Uterus (tissue), 2 donors: ENCODE measurements around the gene DAB2IP.

Experiments
- CTCF ChIP-seq, 4 experiments: fragments of 200-600 bp in 2 of 4; fragments of 450-650 bp in 2 of 4; sonication (generic) in 2 of 4; IDR thresholded peaks; one replicate each; pipeline ENCODE4 v1.5.1; 2016 to 2019; ENCODE audit warnings: antibody characterized with exemption in 4 of 4, mild to moderate bottlenecking in 2 of 4, moderate library complexity in 1 of 4
- POLR2A ChIP-seq, 2 donors: fragments of 450-650 bp; IDR thresholded peaks; one replicate each; pipeline ENCODE4 v1.6.1; 2016; ENCODE audit warnings: antibody characterized with exemption in 2 of 2, mild to moderate bottlenecking in 1 of 2, moderate library complexity in 1 of 2

- TF ChIP-seq POLR2A (IDR thresholded peaks at IDR 0.05) (no peak), CTCF (IDR thresholded peaks at IDR 0.05) (no peak)
These were observed 67.1 kb downstream of the DAB2IP start for GRCh38 chr9:121718501-121718900.
